ENCODE measurements around the gene NT5E. TPM values are rescaled to one million over a fixed set of nuclear protein-coding genes. Genes with fewer than 3 reads are reported as not detected.

The NT5E gene
- total RNA-seq, 2 experiments from 2014 or later, result not detected

- no peaks in the 10 kb centered on the region for H3K36me3 ChIP-seq (ENCODE audit: insufficient read depth, low read length)
- H2AFZ ChIP-seq (ENCODE audit: low read length), result no peak overlapping the region
- BruUV-seq (replicated peaks), result no TSS peak
- H4K20me1 ChIP-seq (ENCODE audit: insufficient read depth, low read length), result no peaks in the 10 kb centered on the region
- H3K4me1 ChIP-seq (ENCODE audit: insufficient read depth, low read length, poor library complexity, severe bottlenecking), result no peaks in the 10 kb centered on the region
- no peaks in the 10 kb centered on the region for H3K9me3 ChIP-seq (ENCODE audit: low read length)
- no peak overlapping the region for H3K27ac ChIP-seq (ENCODE audit: low read depth, low read length, poor library complexity, severe bottlenecking)
- no peaks in the 10 kb centered on the region for H3K9me2 ChIP-seq (ENCODE audit: insufficient read depth, low read length)
- CTCF ChIA-PET (ENCODE audit: unreplicated experiment), result no interaction called here
- POLR2A ChIA-PET, result interaction anchor here (0.6 to 1.0 kb wide), 2 partner anchors 32 to 60 kb away, joined by 3 read pairs; no protein-coding TSS in a partner anchor
- no peak overlapping the region for H3K4me3 ChIP-seq (ENCODE audit: low read depth, low read length, poor library complexity, severe bottlenecking)
- H3K79me2 ChIP-seq (ENCODE audit: insufficient read depth, low read depth, low read length), result no peaks in the 10 kb centered on the region
- intact Hi-C loops (cut with micrococcal nuclease; ENCODE audit: unreplicated experiment), result no loop called here
- no peak overlapping the region for H3K4me2 ChIP-seq (ENCODE audit: low read length)
- no peak for DNase-seq (ENCODE audit: low spot score)
- TF ChIP-seq CTCF (conservative IDR thresholded peaks at IDR 0.05; ENCODE audit: low read length), result no peak
- no peak for TF ChIP-seq EZH2phosphoT487 (IDR thresholded peaks at IDR 0.05; ENCODE audit: borderline replicate concordance, low read depth, low read length)
Observed at GRCh38 chr6:85419046-85419759, 30.7 kb upstream of the NT5E start.

- POLR2A ChIA-PET, result interaction anchor here (1.0 kb wide), 1 partner anchor 34 kb away, joined by 3 read pairs; no protein-coding TSS in a partner anchor
- CTCF ChIA-PET (ENCODE audit: unreplicated experiment), result no interaction called here
Observed at GRCh38 chr6:85420551-85420950, 29.3 kb upstream of the NT5E start.

More at GRCh38 chr6:85420551-85420950, 29.3 kb upstream of the NT5E start:
- Histone ChIP-seq H3K79me2 (ENCODE audit: insufficient read depth, low read depth, low read length) (no peaks in the 10 kb centered on the region), H4K20me1 (ENCODE audit: insufficient read depth, low read length) (no peaks in the 10 kb centered on the region), H3K36me3 (ENCODE audit: insufficient read depth, low read length) (no peaks in the 10 kb centered on the region), H3K4me3 (ENCODE audit: low read depth, low read length, poor library complexity, severe bottlenecking) (no peak overlapping the region), H3K4me1 (ENCODE audit: insufficient read depth, low read length, poor library complexity, severe bottlenecking) (no peaks in the 10 kb centered on the region), H3K27ac (ENCODE audit: low read depth, low read length, poor library complexity, severe bottlenecking) (no peak overlapping the region), H3K9me3 (ENCODE audit: low read length) (no peaks in the 10 kb centered on the region), H3K9me2 (ENCODE audit: insufficient read depth, low read length) (no peaks in the 10 kb centered on the region), H3K4me2 (ENCODE audit: low read length) (no peak overlapping the region), H2AFZ (ENCODE audit: low read length) (no peak overlapping the region)
- intact Hi-C loops (cut with micrococcal nuclease; ENCODE audit: unreplicated experiment), result no loop called here
- BruUV-seq (replicated peaks), result no TSS peak
- DNase-seq (ENCODE audit: low spot score), result no peak
- TF ChIP-seq EZH2phosphoT487 (IDR thresholded peaks at IDR 0.05; ENCODE audit: borderline replicate concordance, low read depth, low read length), result no peak
- TF ChIP-seq CTCF (conservative IDR thresholded peaks at IDR 0.05; ENCODE audit: low read length), result no peak
